AG04450 (cell line): ENCODE results near the gene FRMPD4. TPM values are rescaled to one million over a fixed set of nuclear protein-coding genes. Genes with fewer than 3 reads are reported as not detected.

Experiments
- CTCF ChIA-PET: fragments of 300-600, 350-600 bp; formaldehyde crosslinking; extraction: SDS; loops from one replicate; lab custom pipeline; 2022; ENCODE audit warnings: antibody characterized with exemption, inconsistent platforms; lab: Charles Lee
- POLR2A ChIA-PET: fragments of 350-600 bp; formaldehyde crosslinking; extraction: SDS; loops from one replicate; lab custom pipeline; 2021; ENCODE audit warnings: antibody characterized with exemption, inconsistent platforms; lab: Yijun Ruan, JAX
- DNase-seq: peaks from one replicate; pipeline ENCODE4 v3.0.0-alpha.2; 2011; ENCODE audit warnings: low read depth, low spot score
- H3K27ac ChIP-seq: one replicate; pipeline ENCODE4 v1.5.1; 2012; ENCODE audit warnings: low read depth, low read length, control low read depth
- H3K27me3 ChIP-seq: one replicate; pipeline ENCODE4 v1.6.0; 2012; ENCODE audit warnings: low read length; ENCODE audit not compliant: control insufficient read depth, insufficient read depth
- H3K4me3 ChIP-seq: 2 replicates; pipeline ENCODE4 v1.5.1; 2011; ENCODE audit warnings: mild to moderate bottlenecking, low read depth, low read length, control low read depth
- H3K9me3 ChIP-seq: 2 replicates; pipeline ENCODE4 v1.5.1; 2012; ENCODE audit warnings: low read length; ENCODE audit not compliant: control insufficient read depth, insufficient read depth
- CTCF ChIP-seq: IDR thresholded peaks from 2 replicates; pipeline ENCODE4 v1.5.1; 2011; ENCODE audit warnings: low read depth, low read length, control low read depth, inconsistent platforms
- polyA plus RNA-seq: library from polyadenylated mRNA; depleted of rRNA; stranded (reverse); fragments of >200 nt; gene quantifications from 2 replicates; pipeline ENCODE4 v1.2.3, GENCODE V29; 2011

FRMPD4 gene
- polyA plus RNA-seq, 1 experiment, result 2.7 TPM

GRCh38 chrX:12467321-12467720 is 329.0 kb downstream of the FRMPD4 start:
- Histone ChIP-seq H3K27me3 (no peaks in the 10 kb centered on the region), H3K27ac (no peak overlapping the region), H3K4me3 (no peak overlapping the region), H3K9me3 (no peaks in the 10 kb centered on the region)
- CTCF ChIA-PET, result no interaction called here
- DNase-seq, result no peak
- POLR2A ChIA-PET, result no interaction called here
- no peak for TF ChIP-seq CTCF

- TF ChIP-seq CTCF, result no peak
- CTCF ChIA-PET, result no interaction called here
These were observed 331.0 kb downstream of the FRMPD4 start for GRCh38 chrX:12469296-12469695.

GRCh38 chrX:12471061-12471460 is 332.8 kb downstream of the FRMPD4 start:
- ChIA-PET CTCF (interaction anchor here (0.5 kb wide), 1 partner anchor 301 kb away, joined by 3 read pairs; no protein-coding TSS in a partner anchor), POLR2A (no interaction called here)
- Histone ChIP-seq H3K27me3 (no peaks in the 10 kb centered on the region), H3K9me3 (no peaks in the 10 kb centered on the region), H3K4me3 (no peak overlapping the region), H3K27ac (no peak overlapping the region)
- no peak for TF ChIP-seq CTCF
- no peak for DNase-seq

More at GRCh38 chrX:12469296-12469695, 331.0 kb downstream of the FRMPD4 start:
- no peak for DNase-seq
- H3K27me3 ChIP-seq, result no peaks in the 10 kb centered on the region
- no peaks in the 10 kb centered on the region for H3K9me3 ChIP-seq
- POLR2A ChIA-PET, result no interaction called here
- H3K4me3 ChIP-seq, result no peak overlapping the region
- no peak overlapping the region for H3K27ac ChIP-seq

GRCh38 chrX:12480956-12481355 is 342.7 kb downstream of the FRMPD4 start:
- ChIA-PET CTCF (no interaction called here), POLR2A (no interaction called here)
- Histone ChIP-seq H3K4me3 (no peak overlapping the region), H3K9me3 (no peaks in the 10 kb centered on the region), H3K27me3 (no peaks in the 10 kb centered on the region), H3K27ac (no peak overlapping the region)
- TF ChIP-seq CTCF, result no peak
- DNase-seq, result no peak

- Histone ChIP-seq H3K27ac (no peak overlapping the region), H3K9me3 (no peaks in the 10 kb centered on the region), H3K27me3 (no peaks in the 10 kb centered on the region), H3K4me3 (no peak overlapping the region)
- ChIA-PET CTCF (no interaction called here), POLR2A (no interaction called here)
- no peak for TF ChIP-seq CTCF
- DNase-seq, result no peak
These were observed 349.9 kb downstream of the FRMPD4 start for GRCh38 chrX:12488220-12488619.
